ENCODE data around the gene SART1.

Gene SART1

GRCh38 chr11:65968600-65969482 is 7.3 kb downstream of the SART1 start:
- no peak for DNase-seq

DNA sequence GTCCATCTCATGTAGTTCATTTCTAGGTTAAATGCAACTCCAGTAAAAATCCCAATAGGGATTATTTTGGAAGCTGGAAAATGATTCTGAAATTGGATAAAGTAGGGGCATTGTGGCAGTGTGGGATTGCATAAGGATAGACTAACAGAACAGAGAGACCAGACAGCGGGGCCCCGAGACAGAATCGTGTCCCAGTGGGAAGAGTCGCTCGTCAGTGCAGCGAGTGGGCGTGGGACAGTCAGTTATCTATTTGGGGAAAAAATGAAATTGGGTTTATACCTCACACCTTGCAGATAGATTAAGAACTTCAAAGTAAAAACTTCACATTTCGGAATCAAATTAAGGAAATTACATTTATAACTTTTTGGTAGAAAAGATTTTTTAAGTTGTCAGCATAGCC is 10.6 kb downstream of the SART1 start:
- no peak for DNase-seq

GRCh38 chr11:65973439-65974110 is 12.0 kb downstream of the SART1 start:
- no peak for DNase-seq

DNA sequence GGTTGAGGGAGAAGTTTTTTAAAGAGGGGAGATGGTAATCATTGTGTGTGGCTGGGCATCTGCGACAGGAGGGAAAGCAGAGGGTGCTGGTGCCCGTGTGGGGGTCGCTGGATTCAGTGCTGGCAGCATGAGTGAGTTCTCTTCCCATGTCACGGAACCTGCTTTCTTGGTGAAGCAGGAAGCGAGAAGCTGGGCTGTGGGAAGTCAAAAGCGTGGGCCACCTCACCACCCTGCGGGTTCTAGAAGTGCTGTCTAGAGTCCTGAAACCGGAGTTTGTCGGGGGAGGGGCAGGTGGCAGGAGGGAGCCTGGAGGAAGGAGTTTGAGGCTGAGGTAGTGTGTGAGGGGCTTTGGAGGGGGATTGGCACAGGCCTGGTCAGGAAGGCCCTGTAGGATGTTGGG is 14.2 kb downstream of the SART1 start:
- no peak for DNase-seq

GRCh38 chr11:65976216-65977176 is 15.0 kb downstream of the SART1 start:
- DNase-seq: no peak

DNA sequence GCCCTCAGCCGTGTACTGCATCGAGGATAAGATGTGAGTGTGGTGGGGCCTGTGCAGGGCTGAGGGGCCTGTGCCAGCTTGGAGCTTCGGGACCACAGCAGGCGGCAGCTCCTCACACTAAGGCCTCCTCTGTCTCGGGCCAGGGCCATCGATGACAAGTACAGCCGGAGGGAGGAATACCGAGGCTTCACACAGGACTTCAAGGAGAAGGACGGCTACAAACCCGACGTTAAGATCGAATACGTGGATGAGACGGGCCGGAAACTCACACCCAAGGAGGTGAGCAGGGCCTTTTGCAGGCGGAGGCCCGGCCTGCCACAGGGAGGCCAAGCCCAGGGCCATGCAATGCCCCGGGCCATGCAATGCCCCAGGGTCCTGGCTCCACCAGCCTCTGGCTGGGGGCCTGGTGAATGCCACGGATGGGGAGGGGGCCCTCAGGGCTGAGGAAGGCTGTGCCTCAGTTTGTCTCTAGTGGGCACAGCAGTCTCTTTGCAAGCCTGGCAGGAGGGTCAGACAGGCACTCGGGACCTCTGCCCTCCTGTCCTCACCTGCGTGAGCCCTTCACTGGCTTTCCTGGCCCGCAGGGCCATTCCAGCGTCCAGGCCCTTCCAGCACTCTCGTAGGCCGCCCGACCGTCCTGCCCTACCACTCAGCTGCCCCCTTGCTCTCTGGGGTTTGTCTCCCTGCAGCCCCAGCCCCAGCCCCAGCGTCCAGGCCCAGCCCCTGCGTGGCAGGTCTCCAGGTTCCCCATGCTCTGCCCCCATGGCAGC is 16.3 kb downstream of the SART1 start:
- DNase-seq: no peak

DNA sequence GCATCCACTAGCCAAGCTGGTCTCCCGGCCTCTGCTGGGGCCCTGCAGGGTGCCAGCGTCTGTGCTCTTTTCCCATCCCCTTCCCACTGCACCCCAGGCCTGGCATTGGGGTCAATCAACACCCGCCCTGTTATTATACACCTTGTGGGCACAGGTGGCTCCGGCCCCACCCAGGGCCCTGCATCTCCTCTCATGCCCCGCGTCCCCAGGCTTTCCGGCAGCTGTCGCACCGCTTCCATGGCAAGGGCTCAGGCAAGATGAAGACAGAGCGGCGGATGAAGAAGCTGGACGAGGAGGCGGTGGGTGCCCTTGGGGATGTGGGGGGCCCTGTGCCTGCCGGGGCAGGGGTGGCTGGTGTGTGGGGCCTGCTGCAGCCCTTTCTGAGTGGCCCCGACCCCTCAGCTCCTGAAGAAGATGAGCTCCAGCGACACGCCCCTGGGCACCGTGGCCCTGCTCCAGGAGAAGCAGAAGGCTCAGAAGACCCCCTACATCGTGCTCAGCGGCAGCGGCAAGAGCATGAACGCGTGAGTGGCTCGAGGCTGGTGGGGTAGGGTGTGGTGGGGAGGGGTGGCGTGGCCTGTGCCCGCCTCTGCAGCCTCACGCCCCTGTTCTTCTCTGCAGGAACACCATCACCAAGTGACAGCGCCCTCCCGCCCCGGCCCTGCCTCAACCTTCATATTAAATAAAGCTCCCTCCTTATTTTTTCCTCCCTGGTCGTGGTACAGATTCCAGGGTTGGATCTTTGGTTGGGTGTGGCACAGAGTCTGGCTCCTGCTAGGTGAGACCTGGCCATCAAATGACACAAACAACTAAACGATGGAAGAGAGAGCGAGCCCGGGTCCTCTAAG is 17.1 kb downstream of the SART1 start:
- no peak for DNase-seq

DNA sequence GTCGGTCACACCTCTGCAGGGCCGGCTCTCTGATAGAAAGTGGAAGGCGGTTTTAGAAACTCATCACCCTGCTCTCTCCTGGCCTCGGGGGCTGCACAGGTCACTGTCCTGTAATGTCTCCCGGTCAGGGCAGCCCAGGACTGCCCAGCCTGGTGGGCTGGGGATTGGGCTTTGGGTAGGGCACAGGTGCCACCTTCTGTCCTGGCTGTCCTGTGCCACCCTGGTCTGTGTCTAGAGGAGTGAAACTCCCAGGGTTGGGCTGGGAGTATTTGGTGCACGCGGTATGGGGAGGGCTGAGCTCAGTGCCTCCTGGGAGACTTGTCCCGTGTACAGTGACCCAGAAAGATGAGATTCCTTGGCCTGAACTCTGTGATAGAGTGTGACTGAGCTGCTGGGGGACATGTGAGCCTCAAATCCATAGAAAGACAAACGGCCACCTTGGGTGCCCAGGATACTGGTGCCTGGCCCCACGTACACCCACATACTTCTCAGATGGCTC is 17.8 kb downstream of the SART1 start:
- no peak for DNase-seq

GRCh38 chr11:65981101-65981740 is 19.7 kb downstream of the SART1 start:
- no peak for DNase-seq

- DNase-seq: no peak
These were observed 20.7 kb downstream of the SART1 start for GRCh38 chr11:65981972-65982823.

GRCh38 chr11:65982824-65983588 is 21.5 kb downstream of the SART1 start:
- no peak for DNase-seq

GRCh38 chr11:65983589-65983987 is 22.1 kb downstream of the SART1 start:
- no peak for DNase-seq

DNA sequence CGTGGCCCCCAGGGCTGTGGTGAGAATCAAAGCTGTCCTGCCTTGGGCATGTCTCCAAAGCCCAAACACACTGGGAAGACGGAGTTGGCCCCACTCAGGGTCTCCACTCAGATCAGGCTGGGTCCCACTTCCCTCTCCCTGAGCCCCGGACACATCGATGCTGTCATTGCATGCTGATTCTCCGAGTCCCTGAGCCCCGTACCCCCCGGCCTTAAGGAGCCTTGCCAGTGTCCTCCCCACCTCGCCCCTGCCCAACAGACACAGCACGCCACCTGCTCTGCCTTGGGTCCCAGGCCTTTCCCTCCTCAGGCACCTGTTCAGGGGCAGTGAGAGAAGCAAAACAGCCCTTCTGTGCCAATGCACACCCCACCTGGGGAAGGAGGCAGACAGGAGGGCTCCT is 25.8 kb downstream of the SART1 start:
- DNase-seq: no peak

- DNase-seq: peak; percentile 92
These were observed 27.5 kb downstream of the SART1 start for GRCh38 chr11:65988791-65989592.

DNA sequence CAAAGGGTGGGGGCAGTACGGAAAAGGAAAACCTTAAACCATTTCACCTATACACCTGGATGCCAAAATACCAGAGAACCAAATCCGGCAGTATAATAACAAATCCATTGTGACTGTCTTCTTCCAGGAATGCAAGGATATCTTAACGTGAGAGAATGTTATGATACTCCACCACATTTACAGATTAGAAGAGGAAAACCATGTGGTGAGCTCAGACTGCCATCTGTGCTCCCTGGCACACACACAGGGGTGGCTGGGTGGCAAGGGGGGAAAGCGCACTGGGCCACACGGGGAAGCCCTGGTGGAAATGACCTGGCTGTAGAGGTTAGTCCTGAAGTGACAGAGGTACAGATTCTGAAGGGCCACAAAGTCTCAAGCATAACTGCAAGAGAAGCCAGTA is 30.5 kb downstream of the SART1 start:
- DNase-seq: no peak

- DNase-seq: no peak
These were observed 35.8 kb downstream of the SART1 start for GRCh38 chr11:65997286-65997685.

GRCh38 chr11:66001942-66002647 is 40.6 kb downstream of the SART1 start, which contains the start of the genes BANF1 and EIF1AD:
BANF1 (plus strand) TSS chr11:66002503; CDS start chr11:66003251, 748 bp downstream.
EIF1AD (minus strand) TSS chr11:66002157; CDS start chr11:66000389, 1,768 bp downstream.
- DNase-seq: peak; percentile 85

Data from effector CD4-positive, alpha-beta T cell (primary cell).